Measurements from ENCODE around the gene FRMD8.

FRMD8 gene

GRCh38 chr11:65459552-65459951, 73.1 kb downstream of the FRMD8 start:
- no peak for DNase-seq

Measured in CD4-positive, alpha-beta T cell treated with Interleukin-4 for 4 hours (primary cell).